ENCODE data around the gene APP. TPM values are rescaled to one million over a fixed set of nuclear protein-coding genes. Genes with fewer than 3 reads are reported as not detected.

The APP gene
- total and polyA plus RNA-seq, 2 of the 13 experiments (the other 11 are each of a cell fraction or from before 2014, with no cell fraction given) = 70.6 to 262 TPM

DNA sequence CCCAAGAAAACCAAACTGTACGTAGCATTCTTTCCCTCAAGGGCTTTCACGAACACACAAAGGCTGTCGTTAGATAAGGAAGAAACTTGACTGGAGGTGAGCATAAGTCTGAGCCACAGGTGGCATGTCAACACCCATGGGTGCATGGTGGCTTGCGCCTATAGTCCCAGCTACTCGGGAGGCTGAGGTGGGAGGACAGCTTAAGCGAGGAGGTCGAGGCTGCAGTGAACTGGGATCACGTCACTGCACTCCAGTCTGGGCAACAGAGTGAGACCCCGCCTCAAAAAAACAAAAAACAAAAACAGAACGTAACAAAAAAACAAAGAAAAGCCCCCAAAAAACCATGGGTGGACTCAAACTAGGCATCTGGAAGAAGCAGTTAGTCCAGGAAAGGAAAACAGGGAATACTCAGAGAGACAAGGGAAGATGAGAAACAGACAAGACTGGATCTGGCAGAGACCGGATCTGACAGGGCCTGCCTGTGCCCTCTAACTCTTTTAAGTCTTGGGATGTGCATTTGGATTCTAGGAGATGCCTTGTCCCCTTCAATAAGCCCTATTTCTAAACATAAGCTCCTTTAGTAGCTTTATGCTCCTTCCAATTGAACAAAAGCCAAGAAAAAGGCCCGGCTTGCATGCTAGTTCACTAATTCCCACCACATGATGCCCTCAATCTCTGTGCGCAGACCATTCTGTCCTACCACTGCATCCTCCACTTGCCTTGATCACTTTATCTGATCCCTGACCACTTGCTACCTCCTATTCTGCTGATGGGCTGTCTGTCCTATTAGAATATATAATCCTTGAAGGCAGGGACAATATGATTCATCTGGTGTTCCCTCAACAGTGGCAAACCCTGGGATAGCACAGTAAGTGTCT is 73.8 kb downstream of the APP start:
- no peaks in the 10 kb centered on the region for H3K36me3 ChIP-seq (replicated peaks in 1 of 2; ENCODE audit: control insufficient read depth in 1 of 2, insufficient read depth in 2 of 2, low read length in 2 of 2)
- intact Hi-C loops (cut with micrococcal nuclease; ENCODE audit: unreplicated experiment) (no loop called here), in situ Hi-C loops (cut with HindIII; ENCODE audit: extremely low pct_ligation_motif_present, low pct_unique_long_range_greater_than_20kb) (no loop called here)
- H2AFZ ChIP-seq (ENCODE audit: low read length) = no peak overlapping the region
- H3K4me3 ChIP-seq (replicated peaks in 1 of 3; ENCODE audit: insufficient read depth in 1 of 3, low read depth in 2 of 3, low read length in 3 of 3) = no peak overlapping the region
- H4K20me1 ChIP-seq (ENCODE audit: insufficient read depth, low read length) = 0 out of 2 replicates have a peak, but pooled peaks cover 5% of the 10 kb centered on the region
- DNase-seq (ENCODE audit: low spot score) = no peak
- WGBS (ENCODE audit: low lambda C conversion rate) = 53% methylated on average over 13 of the region's 13 CpGs
- H3K79me2 ChIP-seq (ENCODE audit: insufficient read depth, low read length) = peaks cover 1% of the 10 kb centered on the region
- no TSS peak for BruUV-seq (replicated peaks)
- H3K27me3 ChIP-seq (ENCODE audit: control insufficient read depth in 1 of 2, insufficient read depth in 2 of 2, low read length in 2 of 2) = no peaks in the 10 kb centered on the region
- H3K4me2 ChIP-seq (ENCODE audit: low read depth, low read length) = no peak overlapping the region
- no peak for FAIRE-seq
- no peaks in the 10 kb centered on the region for H3K4me1 ChIP-seq (ENCODE audit: insufficient read depth, low read length)
- no peak overlapping the region for H3K27ac ChIP-seq (ENCODE audit: extremely low read length, insufficient read depth, low read length)
- H3K9ac ChIP-seq (ENCODE audit: insufficient read depth, low read depth, low read length) = no peak overlapping the region
- ChIA-PET POLR2A (no interaction called here), CTCF (ENCODE audit: low intra/inter-chr PET ratio, low total read pairs) (no interaction called here)
- no peak for TF ChIP-seq KDM4B (CRISPR knock-in tag; IDR thresholded peaks at IDR 0.05)
- no peak for TF ChIP-seq ZNF337 (CRISPR knock-in tag; IDR thresholded peaks at IDR 0.05; ENCODE audit: borderline replicate concordance, low read depth)
- no peak for TF ChIP-seq ZNF317 (CRISPR knock-in tag; IDR thresholded peaks at IDR 0.05)
- no peak for TF ChIP-seq ZNF749 (CRISPR knock-in tag; IDR thresholded peaks at IDR 0.05; ENCODE audit: borderline replicate concordance)
- no peak for TF ChIP-seq SOX5 (CRISPR knock-in tag; IDR thresholded peaks at IDR 0.05; ENCODE audit: borderline replicate concordance)
- no peak for TF ChIP-seq ZSCAN9 (CRISPR knock-in tag; IDR thresholded peaks at IDR 0.05; ENCODE audit: borderline replicate concordance)
- no peak for TF ChIP-seq FOXA3 (CRISPR knock-in tag; IDR thresholded peaks at IDR 0.05)
- no peak for ATAC-seq
- no peaks in the 10 kb centered on the region for H3K9me3 ChIP-seq (ENCODE audit: low read length)

DNA sequence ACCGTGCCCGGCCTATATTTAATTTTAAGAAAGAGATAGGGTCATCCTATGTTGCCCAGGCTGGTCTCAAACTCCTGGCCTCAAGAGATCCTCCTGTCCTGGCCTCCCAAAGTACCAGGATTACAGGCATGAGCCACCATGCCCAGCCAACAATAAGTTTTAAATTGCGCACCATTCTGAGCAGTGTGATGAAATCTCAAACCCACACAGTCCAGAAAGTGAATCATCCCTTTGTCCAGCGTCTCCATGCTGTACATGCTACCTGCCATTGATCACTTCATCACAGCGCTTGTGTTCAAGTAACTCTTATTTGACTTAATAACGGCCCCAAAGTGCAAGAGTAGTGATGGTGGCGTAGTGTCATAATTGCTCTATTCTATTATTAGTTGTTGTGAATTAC is 75.4 kb downstream of the APP start:
- DNase-seq (ENCODE audit: low spot score) = no peak
- Histone ChIP-seq H4K20me1 (ENCODE audit: insufficient read depth, low read length) (0 out of 2 replicates have a peak, but pooled peaks cover 5% of the 10 kb centered on the region), H2AFZ (ENCODE audit: low read length) (no peak overlapping the region), H3K4me1 (ENCODE audit: insufficient read depth, low read length) (no peaks in the 10 kb centered on the region), H3K36me3 (replicated peaks in 1 of 2; ENCODE audit: control insufficient read depth in 1 of 2, insufficient read depth in 2 of 2, low read length in 2 of 2) (no peaks in the 10 kb centered on the region; a peak in 1 of 5 replicates), H3K9me3 (ENCODE audit: low read length) (no peaks in the 10 kb centered on the region), H3K4me2 (ENCODE audit: low read depth, low read length) (no peak overlapping the region), H3K4me3 (replicated peaks in 1 of 3; ENCODE audit: insufficient read depth in 1 of 3, low read depth in 2 of 3, low read length in 3 of 3) (no peak overlapping the region), H3K27me3 (ENCODE audit: control insufficient read depth in 1 of 2, insufficient read depth in 2 of 2, low read length in 2 of 2) (no peaks in the 10 kb centered on the region), H3K79me2 (ENCODE audit: insufficient read depth, low read length) (peaks cover 4% of the 10 kb centered on the region), H3K9ac (ENCODE audit: insufficient read depth, low read depth, low read length) (no peak overlapping the region), H3K27ac (ENCODE audit: extremely low read length, insufficient read depth, low read length) (no peak overlapping the region)
- ChIA-PET POLR2A (no interaction called here), CTCF (ENCODE audit: low intra/inter-chr PET ratio, low total read pairs) (no interaction called here)
- 82% methylated on average over 7 of the region's 7 CpGs for WGBS (ENCODE audit: low lambda C conversion rate)
- no peak for ATAC-seq
- no TSS peak for BruUV-seq (replicated peaks)
- in situ Hi-C loops (cut with HindIII; ENCODE audit: extremely low pct_ligation_motif_present, low pct_unique_long_range_greater_than_20kb) = no loop called here
- TF ChIP-seq RAD51 (IDR thresholded peaks at IDR 0.05; ENCODE audit: borderline replicate concordance) (no peak), MAF1 (CRISPR knock-in tag; IDR thresholded peaks at IDR 0.05; ENCODE audit: borderline replicate concordance) (no peak), ZFP36L1 (CRISPR knock-in tag; IDR thresholded peaks at IDR 0.05) (no peak)
- FAIRE-seq = no peak
- intact Hi-C loops (cut with micrococcal nuclease; ENCODE audit: unreplicated experiment) = no loop called here

Measured in HepG2 (cell line).